ENCODE measurements around the gene KCNJ6.

Gene KCNJ6

DNA sequence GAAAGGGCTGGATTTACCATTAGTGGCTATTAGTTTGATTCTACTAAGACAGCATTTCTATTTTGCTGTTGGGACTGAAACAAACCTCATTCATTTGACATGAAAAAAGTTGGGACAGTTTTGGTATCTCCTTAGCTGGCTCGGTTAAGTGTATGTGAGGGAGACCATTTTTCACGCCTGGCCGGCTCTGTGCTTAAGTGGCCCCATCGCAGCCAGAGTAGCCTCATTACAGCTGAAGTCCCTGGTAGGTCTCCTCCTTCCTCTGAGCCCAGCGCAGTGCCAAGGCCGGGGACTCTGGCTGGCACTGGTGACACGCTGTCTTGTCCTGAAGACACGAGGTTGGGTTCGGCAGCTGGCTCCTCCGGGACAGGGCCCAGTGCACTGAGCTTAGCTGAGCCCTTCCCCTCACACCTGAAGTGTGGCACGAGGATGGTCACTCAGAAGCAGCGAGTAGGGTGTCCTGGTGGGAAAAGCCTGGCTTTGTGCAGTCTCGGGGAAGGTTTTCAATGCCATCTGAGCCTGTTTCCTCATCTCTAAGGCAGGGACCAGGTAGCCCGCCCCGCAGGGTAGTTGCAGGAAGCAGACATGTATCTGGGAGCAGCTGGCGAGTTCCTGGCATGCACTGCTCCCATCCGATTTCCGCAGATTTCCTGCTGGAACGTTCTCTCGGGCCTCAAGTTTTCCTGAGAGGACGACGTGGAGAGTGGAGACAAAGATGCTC is 353.2 kb downstream of the KCNJ6 start:
- peak in 1 of 2 experiments; percentile 63 for DNase-seq

DNA sequence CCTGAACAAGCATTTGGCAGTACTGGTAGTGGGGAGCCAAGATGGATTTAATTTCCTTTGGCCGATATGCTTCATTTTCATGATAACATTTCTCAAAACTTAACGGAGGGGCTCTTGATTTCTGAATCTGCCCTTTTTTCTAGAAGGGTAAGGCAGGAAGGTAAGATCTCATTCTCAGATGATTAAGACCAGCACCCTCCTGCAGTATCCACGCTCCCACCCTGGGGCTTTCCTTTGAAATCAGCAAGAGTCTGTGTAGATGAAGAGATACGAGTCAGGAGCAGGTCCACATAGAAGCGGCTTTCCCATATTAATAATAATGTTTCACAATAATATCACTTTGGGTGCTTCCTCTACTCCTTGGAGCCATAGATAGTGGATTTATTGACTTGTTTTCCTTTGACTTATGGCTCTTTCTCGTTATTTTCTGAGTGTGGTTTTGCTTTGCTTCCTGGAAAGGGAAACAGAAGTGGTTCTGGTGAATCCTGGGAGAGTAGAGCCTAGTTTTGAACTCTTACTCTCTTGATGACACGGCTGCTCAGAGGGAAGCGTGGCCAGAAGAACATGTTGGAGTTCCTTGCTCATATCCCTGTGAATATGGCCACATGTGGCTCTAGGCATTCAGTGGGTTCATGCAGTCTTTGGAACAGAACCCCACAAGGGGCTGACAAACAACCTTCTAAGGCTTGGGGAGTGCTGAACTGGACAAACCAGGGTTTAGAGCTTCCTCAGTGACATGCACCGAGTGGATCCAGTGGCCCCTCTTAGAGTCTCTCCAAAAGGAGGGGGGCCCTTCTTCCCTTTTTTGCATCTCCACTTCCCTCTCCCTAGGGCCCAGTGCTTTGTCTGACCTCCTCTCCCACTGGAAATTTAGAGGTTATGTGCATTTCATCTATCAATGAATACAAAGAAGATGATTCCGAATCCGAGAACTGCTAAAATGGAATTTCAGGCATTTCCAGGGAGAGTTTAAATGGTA is 354.0 kb downstream of the KCNJ6 start:
- DNase-seq: no peak

DNA sequence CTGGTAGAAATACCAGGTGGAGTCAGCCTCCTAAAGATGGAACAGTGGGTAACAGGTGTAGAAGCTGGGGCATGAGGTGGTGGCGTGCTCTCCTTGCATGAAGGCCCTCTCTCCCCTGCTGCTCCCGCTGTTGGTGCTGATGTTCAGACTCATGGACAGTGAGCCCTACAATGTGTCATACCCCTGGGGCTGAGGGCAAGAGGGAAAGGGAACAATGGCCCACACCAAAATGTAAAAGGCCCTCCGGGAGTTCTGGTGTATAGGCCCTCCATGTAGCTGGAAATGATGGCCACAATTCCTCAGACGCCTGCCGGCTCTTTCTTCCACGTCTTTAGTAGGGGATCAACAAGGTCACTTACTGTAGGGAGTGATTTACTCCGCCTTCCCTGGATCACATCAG is 354.8 kb downstream of the KCNJ6 start:
- no peak for DNase-seq

DNA sequence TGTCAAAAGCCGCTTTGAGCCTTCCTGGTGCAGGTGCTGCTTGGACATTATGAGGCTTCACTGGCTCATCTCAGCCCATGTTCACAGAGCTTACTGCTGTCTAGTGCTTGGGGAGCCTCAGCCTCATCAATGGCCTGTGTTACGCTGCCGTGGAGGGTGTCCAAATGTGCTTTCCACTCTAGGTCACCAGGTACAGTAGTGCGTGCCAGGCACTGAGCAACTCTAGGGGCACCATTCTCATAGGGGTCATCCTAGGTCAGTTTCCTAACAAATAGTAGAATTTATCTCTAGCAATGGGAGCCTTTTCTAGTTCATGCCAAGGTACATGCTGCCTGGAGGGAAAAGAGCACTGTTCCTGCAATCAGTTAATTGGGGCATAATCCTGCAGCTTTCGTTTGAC is 355.9 kb downstream of the KCNJ6 start:
- DNase-seq: no peak

DNA sequence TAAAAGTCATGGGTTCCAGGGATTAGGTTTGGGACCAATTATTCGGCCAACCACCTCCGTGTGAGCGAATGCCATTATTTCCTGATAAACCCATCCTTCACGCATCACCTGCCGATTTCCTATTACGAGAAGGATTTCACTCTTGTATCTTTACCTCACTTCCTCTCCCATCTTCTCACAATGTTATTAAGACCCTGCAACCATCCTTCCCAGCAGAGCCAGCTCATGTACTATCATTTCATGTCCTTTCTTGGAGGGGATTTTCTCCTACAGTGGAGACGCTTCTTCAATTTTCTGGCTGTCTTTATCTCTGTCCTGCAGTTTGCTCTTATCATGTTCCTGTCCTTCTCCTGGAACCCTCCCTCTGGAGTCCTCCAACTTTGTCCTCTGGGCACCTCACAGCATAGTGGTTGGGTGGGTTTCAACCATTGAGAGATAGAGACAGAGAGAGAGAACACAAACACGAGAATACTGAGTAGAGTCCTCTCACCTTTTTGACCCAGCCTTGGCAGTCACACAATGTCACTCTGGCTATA is 357.5 kb downstream of the KCNJ6 start:
- no peak for DNase-seq
